ENCODE results near the gene C17orf58. TPM values are rescaled to one million over a fixed set of nuclear protein-coding genes. Genes with fewer than 3 reads are reported as not detected.
"Not testable (repeated sequence)": the region's sequence is repeated elsewhere in the genome, so short reads cannot be mapped to it uniquely, and the experiment has no call there.

Gene C17orf58
- 23.8 and 36.3 TPM in 2 replicates for total RNA-seq (2014; rRNA removed; shearing (Covaris generic))

DNA sequence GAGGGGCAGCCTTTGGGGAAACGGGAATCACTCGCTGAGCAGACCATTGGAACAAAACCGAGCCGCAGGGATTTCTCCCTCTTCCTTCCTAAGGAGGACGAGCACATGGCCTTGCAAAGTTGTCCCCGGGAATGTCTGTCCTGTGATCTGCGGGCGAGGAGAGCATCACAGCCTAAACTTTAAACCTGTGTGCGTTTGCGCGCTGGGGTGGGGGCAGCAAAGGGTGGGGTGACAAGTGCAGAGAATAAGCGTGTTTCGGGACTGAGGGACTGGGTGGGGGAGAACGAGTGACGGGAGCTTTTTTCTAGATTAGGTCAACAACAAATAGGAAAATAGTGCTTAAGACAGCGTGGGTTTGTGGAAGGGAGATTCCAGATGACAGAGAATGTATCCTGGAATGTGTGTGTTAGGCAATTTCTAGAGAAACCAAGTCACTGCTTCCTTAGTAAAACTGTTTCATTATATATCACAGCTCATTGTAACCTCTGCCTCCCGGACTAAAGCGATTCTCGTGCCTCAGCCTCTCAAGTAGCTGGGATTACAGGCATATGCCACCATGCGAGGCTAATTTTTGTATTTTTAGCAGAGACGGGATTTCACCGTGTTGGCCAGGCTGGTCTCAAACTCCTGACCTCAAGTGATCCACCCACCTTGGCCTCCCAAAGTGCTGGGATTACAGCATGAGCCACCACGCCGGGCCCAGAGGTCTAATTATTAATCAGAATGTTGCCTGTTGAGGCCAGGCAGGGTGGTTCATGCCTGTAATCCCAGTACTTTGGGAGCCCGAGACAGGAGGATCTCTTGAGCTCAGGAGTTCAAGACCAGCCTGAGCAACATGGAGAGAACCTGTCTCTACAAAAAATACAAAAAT lies at the start of gene C17orf58:
TSS of gene C17orf58 (minus strand) at position 169 of the 871 bp plus-strand sequence. CDS start 271 bp downstream, outside the sequence.
- not testable (repeated sequence) for DNase-seq (ENCODE audit: low read depth)

GRCh38 chr17:68036304-68037147 lies 40.3 kb upstream of the C17orf58 start:
- DNase-seq (ENCODE audit: low read depth) = no peak

DNA sequence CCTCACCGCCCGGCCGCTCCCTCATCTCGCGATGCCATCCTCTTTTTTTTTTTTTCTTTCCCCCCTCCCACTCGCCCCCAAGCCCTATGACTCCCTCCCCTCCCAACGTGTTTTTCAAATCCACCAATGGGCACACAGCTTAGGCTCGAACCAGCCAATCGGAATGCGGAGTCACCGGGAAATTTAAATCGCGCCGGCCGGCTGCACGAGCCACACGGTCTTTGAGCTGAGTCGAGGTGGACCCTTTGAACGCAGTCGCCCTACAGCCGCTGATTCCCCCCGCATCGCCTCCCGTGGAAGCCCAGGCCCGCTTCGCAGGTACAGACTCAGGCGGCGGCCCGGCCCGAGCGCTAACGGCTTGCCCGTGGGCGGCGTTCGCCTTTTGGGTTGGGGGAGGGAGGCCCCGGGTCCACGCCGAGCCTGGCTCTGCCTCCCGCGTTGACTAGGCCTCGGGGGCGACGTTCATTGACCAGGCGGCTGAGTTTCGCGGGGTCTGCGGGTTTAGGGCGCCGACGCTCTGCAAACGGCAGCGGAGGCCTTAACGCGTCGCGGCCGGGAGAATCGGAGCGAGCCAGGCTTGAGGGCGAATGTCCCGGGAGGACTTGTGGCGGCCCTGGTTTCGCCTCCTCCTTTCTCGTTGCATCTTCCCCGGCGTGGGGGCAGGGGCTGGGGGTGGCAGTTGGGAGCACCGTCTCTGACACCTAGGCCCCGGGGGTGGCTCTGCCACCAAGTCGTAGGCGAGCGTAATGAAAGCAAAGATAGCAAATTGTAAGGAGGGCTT lies 39.4 kb upstream of the C17orf58 start, which contains the start of gene KPNA2:
TSS of gene KPNA2 (plus strand) at position 213 of the 781 bp plus-strand sequence. CDS start 1,398 bp downstream, outside the sequence.
- DNase-seq (ENCODE audit: low read depth) = peak; percentile 96

GRCh38 chr17:68035131-68035522 lies 38.9 kb upstream of the C17orf58 start:
- DNase-seq (ENCODE audit: low read depth) = no peak

GRCh38 chr17:68034452-68034776 lies 38.1 kb upstream of the C17orf58 start:
- DNase-seq (ENCODE audit: low read depth) = no peak

DNA sequence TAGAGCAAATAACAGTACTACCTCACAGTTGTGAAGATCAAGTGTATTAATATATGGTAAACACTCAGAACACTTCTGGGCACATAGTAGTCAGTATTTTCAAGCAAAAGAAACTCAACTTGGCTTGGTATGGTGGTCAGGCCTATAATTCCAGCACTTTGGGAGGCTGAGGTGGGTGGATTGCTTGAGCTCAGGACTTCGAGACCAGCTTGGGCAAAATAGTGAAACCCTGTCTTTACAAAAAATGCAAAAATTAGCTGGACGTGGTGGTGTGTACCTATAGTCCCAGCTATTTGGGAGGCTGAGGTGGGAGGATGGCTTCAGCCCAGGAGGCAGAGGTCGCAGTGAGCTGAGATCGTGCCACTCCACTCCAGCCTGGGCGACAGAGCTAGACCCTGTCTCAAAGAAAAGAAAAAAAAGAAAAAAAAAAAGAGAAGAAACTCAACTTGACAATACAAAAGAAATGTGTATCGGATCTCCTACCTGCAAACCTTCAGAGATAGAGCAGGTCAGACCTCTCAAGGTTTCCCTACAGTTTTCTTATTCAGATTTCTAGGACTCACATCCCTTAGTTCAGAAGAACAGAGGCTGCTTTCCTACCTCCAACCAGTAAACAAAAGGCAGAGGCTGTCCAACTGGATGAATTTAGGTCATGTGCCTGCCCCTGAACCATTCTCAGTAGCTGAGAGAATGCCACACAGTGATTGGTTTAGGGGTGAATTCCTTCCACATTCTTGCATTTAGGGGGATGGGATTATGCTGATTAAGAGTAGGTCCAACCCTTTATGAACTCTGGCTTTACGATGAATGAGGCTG lies 37.6 kb upstream of the C17orf58 start:
- peak; percentile 86 for DNase-seq (ENCODE audit: low read depth)

DNA sequence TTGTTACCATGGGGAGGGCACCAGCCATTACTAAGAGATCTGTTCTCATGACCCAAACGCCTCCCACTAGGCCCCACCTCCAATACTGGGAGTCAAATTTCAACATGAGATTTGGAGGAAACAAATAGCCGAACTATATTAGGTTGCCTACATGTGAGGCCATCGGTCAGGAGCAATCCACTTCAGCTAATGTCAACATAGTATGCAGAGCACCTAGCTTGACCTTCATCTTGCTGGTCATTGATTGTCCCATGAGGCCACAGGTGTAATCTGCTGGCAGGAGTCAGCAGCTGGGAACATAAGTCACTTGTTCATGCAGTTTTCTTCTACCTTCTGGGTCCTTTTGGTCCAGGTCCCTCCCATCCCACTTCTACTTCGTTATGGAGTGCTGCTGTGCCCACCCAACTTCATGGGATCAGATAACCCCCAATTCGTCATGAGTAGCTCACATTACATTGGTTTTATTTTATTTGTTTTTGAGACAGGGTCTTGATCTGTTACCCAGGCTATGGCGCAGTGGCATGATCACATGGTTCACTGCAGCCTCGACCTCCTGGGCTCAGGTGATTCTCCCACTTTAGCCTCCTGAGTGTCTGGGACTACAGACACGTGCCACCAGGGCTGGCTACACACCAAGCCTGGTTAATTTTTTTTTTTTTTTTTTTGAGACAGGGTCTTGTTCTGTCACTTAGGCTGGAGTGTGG lies 33.4 kb upstream of the C17orf58 start:
- no peak for DNase-seq (ENCODE audit: low read depth)

- DNase-seq (ENCODE audit: low read depth) = not testable (repeated sequence)
Measured at GRCh38 chr17:68022547-68022946, 26.3 kb upstream of the C17orf58 start.

DNA sequence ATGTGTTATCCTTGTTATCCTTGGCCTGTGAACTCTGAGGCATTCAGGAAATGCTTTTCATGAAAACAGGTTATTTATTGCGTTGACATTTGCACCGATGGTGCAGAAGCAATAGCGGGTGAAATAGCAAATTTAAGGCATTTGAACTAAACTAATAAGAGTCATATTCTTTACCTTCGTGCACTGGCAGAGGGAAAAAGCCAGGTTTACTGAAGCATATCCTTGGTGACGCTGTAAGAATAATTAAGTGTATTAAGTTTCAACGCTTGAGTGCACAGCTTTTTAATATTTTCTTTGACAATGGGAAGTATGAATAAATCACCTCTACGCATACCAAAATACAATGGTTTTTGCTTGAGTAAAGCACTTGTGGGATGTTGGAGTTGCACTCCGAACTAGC lies 25.7 kb upstream of the C17orf58 start:
- DNase-seq (ENCODE audit: low read depth) = no peak

- not testable (repeated sequence) for DNase-seq (ENCODE audit: low read depth)
Measured at GRCh38 chr17:68020791-68021190, 24.5 kb upstream of the C17orf58 start.

GRCh38 chr17:68020409-68020756 lies 24.1 kb upstream of the C17orf58 start:
- DNase-seq (ENCODE audit: low read depth) = no peak

GRCh38 chr17:68019675-68020408 lies 23.6 kb upstream of the C17orf58 start:
- peak; percentile 92 for DNase-seq (ENCODE audit: low read depth)

- DNase-seq (ENCODE audit: low read depth) = no peak
Measured at GRCh38 chr17:68019336-68019674, 23.0 kb upstream of the C17orf58 start.

DNA sequence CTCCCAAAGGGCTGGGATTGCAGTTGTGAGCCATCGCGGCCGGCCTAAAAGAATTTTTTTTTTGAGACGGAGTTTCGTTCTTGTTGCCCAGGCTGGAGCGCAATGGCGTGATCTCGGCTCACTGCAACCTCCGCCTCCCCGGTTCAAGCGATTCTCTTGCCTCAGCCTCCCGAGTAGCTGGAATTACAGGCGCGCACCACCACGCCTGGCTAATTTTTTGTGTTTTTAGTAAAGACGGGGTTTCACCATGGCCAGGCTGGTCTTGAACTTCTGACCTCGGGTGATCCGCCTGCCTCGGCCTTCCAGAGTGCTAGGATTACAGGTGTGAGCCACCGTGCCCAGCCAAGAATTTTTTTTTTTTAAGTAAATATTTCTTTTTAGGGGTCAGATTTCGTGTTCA lies 22.2 kb upstream of the C17orf58 start:
- DNase-seq (ENCODE audit: low read depth) = not testable (repeated sequence)

DNA sequence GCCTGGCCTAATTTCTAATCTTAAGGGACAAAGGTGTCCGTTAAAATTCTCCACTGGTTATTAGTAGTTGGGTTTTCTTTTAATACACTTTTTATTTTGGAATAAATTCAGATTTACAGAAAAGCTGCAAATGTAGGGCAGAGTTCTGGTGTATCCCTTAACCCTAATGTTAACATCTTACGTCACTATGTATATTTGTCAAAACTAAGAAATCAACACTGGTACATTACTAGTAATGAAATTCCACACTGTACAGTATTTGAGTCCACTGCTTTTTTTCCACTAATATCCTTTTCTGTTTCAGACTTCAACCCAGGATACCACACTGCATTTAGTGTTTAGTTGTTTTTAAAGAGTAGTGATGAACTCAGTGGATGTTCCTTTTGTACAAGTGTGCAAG lies 20.6 kb upstream of the C17orf58 start:
- no peak for DNase-seq (ENCODE audit: low read depth)

DNA sequence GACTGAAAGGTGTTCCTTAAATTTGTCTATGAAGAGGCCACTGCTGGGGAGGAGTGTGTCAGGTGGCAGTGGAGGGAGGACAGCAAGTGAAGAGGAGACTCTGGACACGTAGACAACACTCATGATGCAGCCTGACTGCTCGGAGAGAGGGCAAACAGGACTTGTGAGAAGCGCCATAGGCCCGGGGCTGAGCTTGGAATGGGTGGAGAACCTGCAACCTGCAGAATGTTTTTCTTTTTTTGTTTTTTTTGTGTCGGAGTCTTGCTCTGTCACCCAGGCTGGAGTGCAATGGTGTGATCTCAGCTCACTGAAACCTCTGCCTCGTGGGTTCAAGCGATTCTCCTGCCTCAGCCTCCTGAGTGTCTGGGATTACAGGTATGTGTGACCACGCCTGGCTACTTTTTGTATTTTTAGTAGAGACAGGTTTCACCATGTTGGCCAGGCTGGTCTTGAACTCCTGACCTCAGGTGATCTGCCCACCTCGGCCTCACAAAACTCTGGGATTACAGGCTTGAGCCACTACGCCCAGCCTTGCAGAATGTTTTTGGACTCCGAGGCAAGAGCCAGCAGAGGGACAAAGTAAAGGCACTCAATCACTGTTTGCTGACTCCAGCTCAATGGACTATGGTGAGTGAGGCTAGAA lies 18.9 kb upstream of the C17orf58 start:
- DNase-seq (ENCODE audit: low read depth) = no peak

DNA sequence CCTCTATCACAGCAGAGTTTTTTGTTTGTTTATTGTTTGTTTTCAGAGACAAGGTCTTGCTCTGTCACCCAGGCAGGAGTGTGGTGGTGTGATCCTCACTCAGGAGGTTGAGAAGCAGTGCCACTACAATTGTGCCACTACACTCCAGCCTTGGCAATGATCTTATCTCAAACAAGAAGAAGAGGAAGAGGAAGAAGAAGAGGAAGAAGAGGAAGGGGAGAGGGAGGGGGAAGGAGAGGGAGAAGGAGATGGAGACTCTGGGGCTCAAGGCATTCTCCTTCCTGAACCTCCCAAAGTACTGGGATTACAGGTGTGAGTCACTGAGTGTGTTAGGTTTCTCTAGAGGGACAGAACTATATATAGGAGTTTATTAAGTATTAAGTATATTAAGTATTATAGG lies 17.1 kb upstream of the C17orf58 start:
- no peak for DNase-seq (ENCODE audit: low read depth)

DNA sequence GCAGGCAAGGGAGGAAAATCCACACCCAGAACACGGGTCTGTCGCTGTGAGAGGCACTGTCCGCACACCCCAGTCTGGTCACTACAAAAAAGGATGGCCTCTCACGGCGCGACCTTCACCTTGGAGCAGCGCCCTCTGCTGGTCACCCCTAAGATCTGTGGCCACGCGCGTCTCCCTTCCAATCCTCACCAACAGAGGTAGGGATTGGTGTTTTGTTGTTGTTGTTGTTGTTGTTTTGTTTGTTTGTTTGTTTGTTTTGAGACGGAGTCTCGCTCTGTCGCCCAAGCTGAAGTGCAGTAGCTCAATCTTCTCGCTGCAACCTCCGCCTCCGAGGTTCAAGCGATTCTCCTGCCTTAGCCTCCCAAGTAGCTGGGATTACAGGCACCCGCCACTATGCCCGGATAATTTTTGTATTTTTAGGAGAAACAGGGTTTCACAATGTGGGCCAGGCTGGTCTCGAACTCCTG lies 15.0 kb upstream of the C17orf58 start:
- DNase-seq (ENCODE audit: low read depth) = peak; percentile 37

DNA sequence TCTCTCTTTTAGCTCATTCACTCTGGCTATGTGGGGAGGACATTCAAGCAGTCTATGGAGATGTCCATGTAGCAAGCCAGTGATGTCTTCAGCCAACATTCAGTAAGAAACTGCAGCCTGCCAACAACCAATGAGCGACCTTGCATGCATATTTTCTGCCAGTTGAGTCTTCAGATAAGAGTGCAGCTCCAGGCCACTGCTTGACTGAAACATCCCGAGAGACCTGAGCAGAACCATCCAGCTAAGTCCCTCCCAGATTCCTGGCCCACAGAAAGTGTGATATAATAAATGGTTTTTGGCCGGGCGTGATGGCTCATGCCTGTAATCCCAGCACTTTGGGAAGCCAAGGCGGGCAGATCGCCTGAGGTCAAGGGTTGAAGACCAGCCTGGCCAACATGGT lies 10.5 kb upstream of the C17orf58 start:
- no peak for DNase-seq (ENCODE audit: low read depth)

Data from RPMI7951 (cell line).